DND-41 (cell line): Measurements from ENCODE around the gene LIME1.

Source experiments
- CTCF ChIP-seq: IDR thresholded peaks from 2 replicates; pipeline ENCODE4 v1.5.1; 2012; ENCODE audit warnings: borderline replicate concordance, low read length, moderate library complexity, mild to moderate bottlenecking; ENCODE audit not compliant: poor library complexity, severe bottlenecking; ENCODE audit errors: extremely low read depth
- EZH2 ChIP-seq: IDR thresholded peaks from 3 replicates; pipeline ENCODE4 v1.6.1; 2012; ENCODE audit warnings: borderline replicate concordance, low read depth, mild to moderate bottlenecking, moderate library complexity, low read length, inconsistent platforms; ENCODE audit not compliant: severe bottlenecking

DNA sequence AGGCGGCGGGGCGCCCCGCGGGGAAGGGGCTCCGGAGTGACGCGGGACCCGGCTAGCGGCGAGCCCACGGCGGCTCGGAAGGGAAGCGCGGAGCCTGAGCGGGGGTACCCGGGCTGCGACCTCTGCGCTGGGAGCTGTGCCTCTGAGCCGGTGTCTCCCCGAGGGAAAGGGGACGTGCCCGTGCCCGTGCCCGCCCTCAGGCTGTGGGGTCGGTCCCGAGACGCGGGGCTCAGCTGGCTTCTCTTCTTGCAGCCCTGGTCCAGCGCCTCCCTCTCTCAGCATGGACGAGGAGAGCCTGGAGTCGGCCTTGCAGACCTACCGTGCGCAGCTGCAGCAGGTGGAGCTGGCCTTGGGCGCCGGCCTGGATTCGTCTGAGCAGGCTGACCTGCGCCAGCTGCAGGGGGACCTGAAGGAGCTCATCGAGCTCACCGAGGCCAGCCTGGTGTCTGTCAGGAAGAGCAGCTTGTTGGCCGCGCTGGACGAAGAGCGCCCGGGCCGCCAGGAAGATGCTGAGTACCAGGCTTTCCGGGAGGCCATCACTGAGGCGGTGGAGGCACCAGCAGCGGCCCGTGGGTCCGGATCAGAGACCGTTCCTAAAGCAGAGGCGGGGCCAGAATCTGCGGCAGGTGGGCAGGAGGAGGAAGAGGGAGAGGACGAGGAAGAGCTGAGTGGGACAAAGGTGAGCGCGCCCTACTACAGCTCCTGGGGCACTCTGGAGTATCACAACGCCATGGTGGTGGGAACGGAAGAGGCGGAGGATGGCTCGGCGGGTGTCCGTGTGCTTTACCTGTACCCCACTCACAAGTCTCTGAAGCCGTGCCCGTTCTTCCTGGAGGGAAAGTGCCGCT lies 27.9 kb upstream of the LIME1 start:
- TF ChIP-seq CTCF (no peak), EZH2 (no peak)
